Stimulated activated naive CD4-positive, alpha-beta T cell (primary cell): ENCODE data around the gene MYH13.

Experiments used
- DNase-seq, 6 experiments: peaks; one replicate each; lab custom pipeline; 2025; lab: John Stamatoyannopoulos, UW

Gene MYH13

DNA sequence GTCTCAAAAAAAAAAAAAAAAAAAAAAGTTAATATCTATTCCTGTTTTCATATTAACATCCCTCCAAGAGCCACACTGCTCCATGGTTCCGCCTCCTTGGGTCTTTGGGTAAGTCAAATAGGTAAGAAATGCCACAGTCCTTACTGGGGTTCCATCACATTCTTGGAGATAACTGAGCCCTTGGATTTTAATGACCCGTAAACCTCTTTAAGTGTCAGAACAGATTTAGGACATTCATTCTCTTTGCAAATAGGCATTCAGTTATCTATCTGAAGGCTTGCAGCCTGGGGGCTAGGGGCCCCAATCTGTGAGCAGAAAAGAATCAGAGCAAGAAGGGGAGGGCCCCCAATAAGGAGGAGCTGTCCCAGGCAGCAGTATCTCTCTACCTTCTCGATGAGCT lies 28.0 kb downstream of the MYH13 start:
- DNase-seq = no peak

DNA sequence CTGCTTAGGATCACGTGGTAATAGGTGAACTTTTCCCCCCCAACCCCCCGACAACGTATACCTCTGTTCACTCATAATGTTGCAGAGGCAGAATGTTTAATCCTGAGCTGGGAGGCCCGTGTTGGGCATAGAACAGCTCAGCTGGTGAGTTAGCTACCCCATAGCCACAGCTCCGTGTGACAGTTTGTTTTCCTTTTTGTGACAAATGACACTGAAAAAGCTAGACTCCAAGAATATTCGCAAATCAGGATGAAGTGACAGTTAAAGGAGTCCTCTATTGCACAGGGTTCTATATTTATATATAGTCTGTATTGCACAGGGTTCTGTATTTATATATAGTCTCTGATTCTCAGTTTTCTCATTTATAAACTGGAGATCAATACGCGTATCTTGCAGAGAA lies 33.8 kb downstream of the MYH13 start:
- DNase-seq = no peak

GRCh38 chr17:10337976-10338375 lies 34.8 kb downstream of the MYH13 start:
- no peak for DNase-seq

GRCh38 chr17:10337136-10337535 lies 35.7 kb downstream of the MYH13 start:
- no peak for DNase-seq

GRCh38 chr17:10336393-10336792 lies 36.4 kb downstream of the MYH13 start:
- DNase-seq = no peak

DNA sequence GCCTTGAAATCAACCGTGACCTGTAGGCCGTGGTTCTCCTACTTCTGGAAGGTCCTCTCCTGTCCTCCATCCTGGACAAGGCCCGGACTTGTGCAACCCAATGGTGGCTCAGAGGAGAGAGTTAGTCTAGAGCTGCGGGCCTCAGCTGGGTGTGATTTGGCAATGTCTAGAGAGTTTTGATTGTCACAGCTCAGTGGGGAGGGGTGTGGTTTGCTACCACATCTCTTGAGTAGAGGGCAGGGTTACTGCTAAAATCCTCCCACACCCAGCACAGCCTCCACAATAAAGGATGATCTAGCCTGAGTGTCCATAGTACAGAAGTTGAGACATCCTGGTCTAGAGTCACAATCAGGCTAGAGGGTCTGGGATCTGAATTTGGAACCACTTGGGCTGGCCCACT lies 40.3 kb downstream of the MYH13 start:
- DNase-seq = no peak

GRCh38 chr17:10328971-10329923 lies 43.6 kb downstream of the MYH13 start:
- DNase-seq = no peak

- no peak for DNase-seq
Measured at GRCh38 chr17:10328206-10328605, 44.6 kb downstream of the MYH13 start.

GRCh38 chr17:10327640-10328039 lies 45.2 kb downstream of the MYH13 start:
- peak in 5 of 6 experiments; percentile 7 to 53 (median 14) for DNase-seq

GRCh38 chr17:10325031-10325695 lies 47.6 kb downstream of the MYH13 start:
- no peak for DNase-seq

DNA sequence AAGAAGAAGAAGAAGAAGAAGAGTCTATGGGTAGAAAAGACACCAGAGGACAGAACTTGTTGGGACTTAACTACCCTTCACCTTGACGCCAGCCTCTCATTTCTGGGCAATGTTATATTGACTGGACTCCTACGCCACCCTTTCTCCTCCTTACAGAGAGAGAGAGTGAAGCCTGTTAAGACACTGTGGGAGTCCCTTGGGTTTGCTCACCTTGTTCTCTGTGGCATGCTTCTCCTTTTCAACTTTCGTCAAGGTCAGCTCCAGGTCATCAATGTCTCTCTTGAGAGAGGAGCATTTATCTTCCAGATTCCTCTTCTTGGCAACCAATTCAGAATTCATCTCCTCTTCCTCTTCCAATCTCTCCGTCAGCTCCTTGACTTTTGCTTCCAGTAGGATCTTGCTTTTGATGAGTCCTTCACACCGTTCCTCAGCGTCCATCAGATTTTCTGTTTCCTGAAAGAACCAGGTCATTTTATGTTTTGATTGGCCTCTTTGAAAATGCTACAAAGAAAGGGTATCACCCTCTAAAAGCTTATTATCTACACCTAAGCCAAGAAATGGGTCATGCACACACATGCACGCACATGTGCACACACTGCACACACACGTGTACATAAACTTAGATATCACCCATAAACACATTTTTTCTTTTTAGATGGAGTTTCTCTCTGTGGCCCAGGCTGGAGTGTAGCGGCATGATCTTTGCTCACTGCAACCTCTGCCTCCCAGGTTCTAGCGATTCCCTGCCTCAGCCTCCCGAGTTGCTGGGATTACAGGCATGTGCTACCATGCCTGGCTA lies 48.8 kb downstream of the MYH13 start:
- DNase-seq = no peak

GRCh38 chr17:10318535-10318934 lies 54.3 kb downstream of the MYH13 start:
- DNase-seq = no peak

- DNase-seq = no peak
Measured at GRCh38 chr17:10317543-10317834, 55.3 kb downstream of the MYH13 start.

GRCh38 chr17:10316801-10317542 lies 55.8 kb downstream of the MYH13 start:
- peak in 1 of 6 experiments; percentile 1 for DNase-seq

GRCh38 chr17:10314329-10314728 lies 58.5 kb downstream of the MYH13 start:
- DNase-seq = no peak

GRCh38 chr17:10313037-10313672 lies 59.7 kb downstream of the MYH13 start:
- DNase-seq = no peak

GRCh38 chr17:10311131-10311530 lies 61.7 kb downstream of the MYH13 start:
- no peak for DNase-seq

- no peak for DNase-seq
Measured at GRCh38 chr17:10309003-10309974, 63.5 kb downstream of the MYH13 start.

GRCh38 chr17:10306585-10306984 lies 66.2 kb downstream of the MYH13 start:
- DNase-seq = no peak

- DNase-seq = no peak
Measured at GRCh38 chr17:10305398-10305797, 67.4 kb downstream of the MYH13 start.
